Keratinocyte (primary cell): ENCODE measurements around the gene TMED3. TPM values are rescaled to one million over a fixed set of nuclear protein-coding genes. Genes with fewer than 3 reads are reported as not detected.

Source experiments
- DNase-seq: peaks from one replicate; pipeline ENCODE4 v3.0.0-alpha.2; 2011; ENCODE audit warnings: low read depth, missing footprints, low spot score
- FAIRE-seq: peaks from 2 replicates; lab custom pipeline; 2011; peaks lifted over from hg19 to GRCh38; lab: Jason Lieb, UNC
- H2AFZ ChIP-seq: 2 replicates; pipeline ENCODE4 v1.6.0; 2012; ENCODE audit warnings: low read length, control low read depth, inconsistent platforms; ENCODE audit not compliant: control insufficient read depth
- H3K27ac ChIP-seq: 2 replicates; pipeline ENCODE4 v1.5.1; 2011; ENCODE audit warnings: low read length; ENCODE audit not compliant: control insufficient read depth, insufficient read depth
- H3K27me3 ChIP-seq: 3 replicates; pipeline ENCODE4 v1.6.0; 2011; ENCODE audit warnings: low read length; ENCODE audit not compliant: control insufficient read depth, insufficient read depth; ENCODE audit errors: extremely low read depth
- H3K36me3 ChIP-seq, 2 experiments: 2 replicates in 1 of 2; 3 replicates in 1 of 2; pipeline ENCODE4 v1.5.1; 2011; ENCODE audit warnings: low read length in 2 of 2, mild to moderate bottlenecking in 1 of 2; ENCODE audit not compliant: control insufficient read depth in 2 of 2, insufficient read depth in 2 of 2; ENCODE audit errors: extremely low read depth in 1 of 2
- H3K4me1 ChIP-seq: 3 replicates; pipeline ENCODE4 v1.5.1; 2011; ENCODE audit warnings: low read length; ENCODE audit not compliant: control insufficient read depth, insufficient read depth; ENCODE audit errors: extremely low read depth
- H3K4me2 ChIP-seq: 3 replicates; pipeline ENCODE4 v1.6.0; 2011; ENCODE audit warnings: low read depth, low read length; ENCODE audit not compliant: control insufficient read depth, insufficient read depth; ENCODE audit errors: extremely low read depth
- H3K4me3 ChIP-seq, 3 experiments: fragments of 200-600 bp in 1 of 3; sonication (generic) in 1 of 3; 2 replicates in 2 of 3; 3 replicates in 1 of 3; pipeline ENCODE4 v1.5.1; 2011 to 2016; ENCODE audit warnings: low read length in 3 of 3, mild to moderate bottlenecking in 3 of 3, control low read depth in 2 of 3, inconsistent platforms in 1 of 3, low read depth in 1 of 3, mixed read lengths in 1 of 3, mixed run types in 1 of 3, moderate library complexity in 1 of 3; ENCODE audit not compliant: control insufficient read depth in 2 of 3, insufficient read depth in 2 of 3; ENCODE audit errors: extremely low read depth in 1 of 3
- H3K79me2 ChIP-seq: 2 replicates; pipeline ENCODE4 v1.6.0; 2012; ENCODE audit warnings: low read length; ENCODE audit not compliant: control insufficient read depth, insufficient read depth
- H3K9ac ChIP-seq: 3 replicates; pipeline ENCODE4 v1.6.0; 2011; ENCODE audit warnings: low read length; ENCODE audit not compliant: control insufficient read depth, insufficient read depth; ENCODE audit errors: extremely low read depth
- H3K9me1 ChIP-seq: 3 replicates; pipeline ENCODE4 v1.6.0; 2011; ENCODE audit warnings: low read length; ENCODE audit not compliant: control insufficient read depth, insufficient read depth; ENCODE audit errors: extremely low read depth
- H3K9me3 ChIP-seq: 2 replicates; pipeline ENCODE4 v1.5.1; 2012; ENCODE audit warnings: low read depth, low read length; ENCODE audit not compliant: control insufficient read depth
- H4K20me1 ChIP-seq: 3 replicates; pipeline ENCODE4 v1.6.0; 2011; ENCODE audit warnings: low read length; ENCODE audit not compliant: control insufficient read depth, insufficient read depth; ENCODE audit errors: extremely low read depth
- CTCF ChIP-seq, 3 experiments: IDR thresholded peaks in 1 of 3; conservative IDR thresholded peaks in 1 of 3; optimal IDR thresholded peaks in 1 of 3; 2 replicates in 2 of 3; 3 replicates in 1 of 3; pipeline versions ENCODE3 to v1.5.1; 2011; ENCODE audit warnings: low read length in 3 of 3, mild to moderate bottlenecking in 3 of 3, moderate library complexity in 2 of 3, control low read depth in 1 of 3, inconsistent platforms in 1 of 3; ENCODE audit not compliant: insufficient read depth in 2 of 3; ENCODE audit errors: extremely low read depth in 1 of 3
- EZH2 ChIP-seq: IDR thresholded peaks from one replicate; pipeline ENCODE4 v1.6.1; 2012; ENCODE audit warnings: inconsistent platforms, mild to moderate bottlenecking, low read length, moderate library complexity
- dilution Hi-C: fragments of 300-500 bp; cut with MboI; formaldehyde crosslinking; loops from one replicate; pipeline ENCODE4 v1.7.0; 2020; ENCODE audit warnings: low sequenced_read_pairs; ENCODE audit not compliant: extremely low pct_ligation_motif_present
- polyA plus RNA-seq, 5 experiments: library from polyadenylated mRNA; depleted of rRNA in 3 of 5; stranded (reverse) in 3 of 5; stranded (forward) in 1 of 5; unstranded in 1 of 5; fragments of >200 nt; gene quantifications; 1 replicate in 1 of 5; 2 replicates in 3 of 5; 3 replicates in 1 of 5; pipeline versions ENCODE4 v1.2.1 to v1.2.3, GENCODE V29; 2011 to 2012; ENCODE audit warnings: missing spikeins in 2 of 5, low read depth in 1 of 5, low replicate concordance in 1 of 5

Gene TMED3
- polyA plus RNA-seq, 1 donor (not counting 4 experiments of a cell fraction or from before 2014, with no cell fraction given), result 137 TPM

DNA sequence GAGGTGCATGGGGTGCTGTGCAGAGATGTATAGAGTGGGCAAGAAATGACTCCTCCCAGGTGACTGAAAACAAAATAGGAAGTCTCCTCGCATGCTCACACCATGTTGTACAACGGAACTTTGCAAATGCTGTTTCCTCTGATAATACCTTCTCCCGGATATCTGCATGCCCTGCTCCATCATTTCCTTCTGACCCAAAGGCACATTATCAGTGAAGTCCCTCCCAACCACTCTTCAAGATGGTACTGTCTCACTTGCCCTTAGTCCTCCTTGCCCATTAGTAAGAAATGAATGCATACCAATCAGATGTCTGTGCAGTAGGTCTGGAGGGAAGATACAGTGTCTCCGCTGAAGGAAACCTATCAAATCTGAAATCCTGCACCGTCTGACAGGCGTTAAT lies 12.0 kb downstream of the TMED3 start:
- no peak overlapping the region for H3K4me3 ChIP-seq
- DNase-seq (no peak), FAIRE-seq (no peak)
- no peak for TF ChIP-seq CTCF (optimal IDR thresholded peaks at IDR 0.05 in 1 of 3, IDR thresholded peaks at IDR 0.05 in 1 of 3, conservative IDR thresholded peaks at IDR 0.05 in 1 of 3; ENCODE audit: extremely low read depth in 1 of 3, insufficient read depth in 2 of 3, low read length in 3 of 3)
- TF ChIP-seq EZH2, result no peak
- H3K9me3 ChIP-seq, result no peaks in the 10 kb centered on the region
- H3K9me1 ChIP-seq, result no peaks in the 10 kb centered on the region
- no peak overlapping the region for H3K27ac ChIP-seq
- no peak overlapping the region for H3K4me2 ChIP-seq
- dilution Hi-C loops, result no loop called here
- no peaks in the 10 kb centered on the region for H4K20me1 ChIP-seq
- no peaks in the 10 kb centered on the region for H3K27me3 ChIP-seq
- peaks cover 21 to 34% of the 10 kb centered on the region in 2 experiments for H3K36me3 ChIP-seq
- peaks cover 30% of the 10 kb centered on the region for H3K79me2 ChIP-seq
- no peaks in the 10 kb centered on the region for H3K4me1 ChIP-seq
- no peak overlapping the region for H3K9ac ChIP-seq
- no peak overlapping the region for H2AFZ ChIP-seq

DNA sequence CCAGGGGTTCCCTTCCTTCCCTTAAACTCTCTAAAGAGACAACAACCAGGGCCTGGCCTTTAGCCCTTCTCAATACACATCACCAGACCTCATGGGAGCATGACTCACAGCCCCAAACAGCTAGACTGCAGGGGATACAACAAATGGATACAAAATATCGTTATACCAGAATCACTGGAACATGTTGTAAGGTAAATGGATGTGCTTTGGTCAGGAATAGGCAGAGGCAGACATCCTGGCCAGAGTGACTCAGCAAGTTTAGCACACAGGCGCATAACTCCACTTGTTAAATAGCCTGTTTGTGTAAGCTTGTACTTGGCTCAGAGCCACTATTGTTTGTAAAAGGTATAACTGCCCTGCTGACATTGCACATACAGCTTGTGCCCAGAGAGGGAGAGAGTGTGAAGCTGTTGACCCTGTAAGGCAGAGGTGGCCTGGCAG lies 18.3 kb downstream of the TMED3 start:
- H3K9me1 ChIP-seq, result no peaks in the 10 kb centered on the region
- dilution Hi-C loops, result no loop called here
- no peak overlapping the region for H3K9ac ChIP-seq
- peak; percentile 67 for FAIRE-seq
- no peak overlapping the region for H3K4me2 ChIP-seq
- H3K27me3 ChIP-seq, result no peaks in the 10 kb centered on the region
- H4K20me1 ChIP-seq, result no peaks in the 10 kb centered on the region
- no peak for TF ChIP-seq CTCF (optimal IDR thresholded peaks at IDR 0.05 in 1 of 3, IDR thresholded peaks at IDR 0.05 in 1 of 3, conservative IDR thresholded peaks at IDR 0.05 in 1 of 3; ENCODE audit: extremely low read depth in 1 of 3, insufficient read depth in 2 of 3, low read length in 3 of 3)
- no peaks in the 10 kb centered on the region for H3K9me3 ChIP-seq
- H2AFZ ChIP-seq, result no peak overlapping the region
- peaks cover 0 to 8% of the 10 kb centered on the region in 2 experiments for H3K36me3 ChIP-seq
- peak overlapping the region; percentile 19 for H3K27ac ChIP-seq
- no peak overlapping the region for H3K4me3 ChIP-seq
- no peak for DNase-seq
- H3K4me1 ChIP-seq, result peaks cover 14% of the 10 kb centered on the region
- H3K79me2 ChIP-seq, result no peaks in the 10 kb centered on the region
